Activated CD4-positive, alpha-beta T cell treated with anti-CD3 and anti-CD28 coated beads for 36 hours (primary cell): ENCODE measurements around the gene ELP2. TPM values are rescaled to one million over a fixed set of nuclear protein-coding genes. Genes with fewer than 3 reads are reported as not detected.
"Not testable (repeated sequence)": the region's sequence is repeated elsewhere in the genome, so short reads cannot be mapped to it uniquely, and the experiment has no call there.

ENCODE experiments used
- ATAC-seq: fragments of 200-7000 bp; cut with Tn5 transposase; one replicate; pipeline ENCODE4 v1.10.0; 2021; ENCODE audit warnings: mild to moderate bottlenecking, moderate library complexity
- CTCF ChIA-PET: fragments of 350-600 bp; sonication (Branson Sonifier 250); formaldehyde crosslinking; loops from one replicate; lab custom pipeline; 2021; ENCODE audit warnings: antibody characterized with exemption; lab: Charles Lee
- POLR2A ChIA-PET: fragments of 350-600 bp; sonication (Branson Sonifier 250); formaldehyde crosslinking; loops from one replicate; lab custom pipeline; 2021; ENCODE audit warnings: antibody characterized with exemption, inconsistent platforms; lab: Charles Lee
- DNase-seq: peaks from one replicate; pipeline ENCODE4 v3.0.0-alpha.2; 2020
- H3K27ac Mint-ChIP-seq: one replicate; pipeline ENCODE4 v1.8.0; 2021; ENCODE audit warnings: mixed read lengths
- H3K27me3 Mint-ChIP-seq: one replicate; pipeline ENCODE4 v1.8.0; 2021; ENCODE audit warnings: mixed read lengths
- H3K36me3 Mint-ChIP-seq: one replicate; pipeline ENCODE4 v1.8.0; 2021; ENCODE audit warnings: low read depth, mixed read lengths
- H3K4me1 Mint-ChIP-seq: one replicate; pipeline ENCODE4 v1.8.0; 2021; ENCODE audit warnings: mixed read lengths
- H3K4me3 Mint-ChIP-seq: one replicate; pipeline ENCODE4 v1.8.0; 2021; ENCODE audit warnings: mild to moderate bottlenecking, moderate library complexity, mixed read lengths
- H3K9me3 Mint-ChIP-seq: one replicate; pipeline ENCODE4 v1.8.0; 2021; ENCODE audit warnings: low read depth, mixed read lengths
- intact Hi-C, 2 experiments: fragments of 100-400 bp; cut with DNase I in 1 of 2; cut with micrococcal nuclease in 1 of 2; formaldehyde crosslinking; loops; one replicate each; pipeline versions ENCODE4 v1.14.2 to v1.15.1; 2022 to 2024; cut with DNase I, micrococcal nuclease
- total RNA-seq, 2 experiments: library from RNA; stranded (reverse); gene quantifications; one replicate each; pipeline ENCODE4 v1.2.3, GENCODE V29; 2021

ELP2 gene
- total RNA-seq, 2 experiments from 2014 or later: 76.5 to 114 TPM

DNA sequence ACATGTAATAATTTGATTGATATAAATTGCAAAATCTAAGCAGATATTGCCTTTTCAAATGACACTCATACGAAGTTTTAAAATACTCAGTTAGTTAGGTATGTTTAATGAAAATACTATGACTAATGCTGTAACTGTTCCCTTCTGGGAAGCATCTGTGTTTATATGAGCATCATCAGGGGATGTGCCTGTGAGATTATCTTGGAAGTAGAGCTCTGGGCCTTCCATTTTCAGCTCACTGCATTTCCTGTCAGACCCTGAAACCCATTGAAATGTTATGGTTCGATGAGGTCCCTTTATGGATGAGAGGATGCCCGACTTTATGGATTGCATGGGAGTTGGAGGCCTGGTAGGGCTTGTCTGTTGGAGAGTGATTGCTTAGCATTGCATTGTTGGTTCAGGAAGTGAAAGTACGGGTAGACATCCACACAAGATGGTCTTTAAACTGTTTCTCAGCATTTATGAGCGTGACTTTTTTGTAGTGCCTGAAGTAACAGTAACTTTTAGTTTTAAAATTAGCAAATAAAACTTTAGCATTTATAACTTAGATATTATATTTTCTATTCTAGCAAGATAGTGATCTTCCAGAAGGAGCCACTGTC lies 28.7 kb downstream of the ELP2 start:
- no peak overlapping the region for H3K27ac Mint-ChIP-seq

DNA sequence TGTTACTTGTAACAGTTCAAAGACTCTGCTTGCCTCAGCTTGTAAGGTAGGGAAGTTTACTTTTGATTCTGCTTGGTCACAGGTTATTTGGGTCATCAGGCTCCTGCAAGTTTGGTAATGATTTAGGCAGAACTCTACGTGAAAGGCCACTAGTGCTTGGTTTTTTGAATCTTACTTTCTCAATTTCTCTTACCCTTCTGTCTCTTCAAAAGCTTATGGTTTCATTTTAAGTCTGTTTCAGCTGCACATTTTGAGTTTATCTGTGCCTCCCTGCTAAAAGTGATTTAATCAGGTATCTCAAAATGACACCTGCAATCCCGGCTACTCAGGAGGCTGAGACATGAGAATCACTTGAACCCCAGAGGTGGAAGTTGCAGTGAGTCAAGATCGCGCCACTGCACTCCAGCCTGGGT lies 31.3 kb downstream of the ELP2 start:
- intact Hi-C loops: no loop called here
- Mint-ChIP-seq H3K4me1 (peaks cover 18% of the 10 kb centered on the region), H3K27me3 (no peaks in the 10 kb centered on the region), H3K27ac (no peak overlapping the region), H3K9me3 (no peaks in the 10 kb centered on the region), H3K36me3 (peaks cover 62% of the 10 kb centered on the region), H3K4me3 (no peak overlapping the region)
- ATAC-seq (peak; percentile 80), DNase-seq (peak; percentile 30)
- ChIA-PET POLR2A (no interaction called here), CTCF (interaction anchor here (0.7 kb wide), 1 partner anchor 16 kb away, joined by 3 read pairs; no protein-coding TSS in a partner anchor)

More for the DNA sequence above, 28.7 kb downstream of the ELP2 start:
- H3K9me3 Mint-ChIP-seq: no peaks in the 10 kb centered on the region
- peaks cover 58% of the 10 kb centered on the region for H3K36me3 Mint-ChIP-seq
- no peaks in the 10 kb centered on the region for H3K27me3 Mint-ChIP-seq
- DNase-seq (no peak), ATAC-seq (no peak)
- intact Hi-C loops: no loop called here
- ChIA-PET CTCF (no interaction called here), POLR2A (no interaction called here)
- peaks cover 18% of the 10 kb centered on the region for H3K4me1 Mint-ChIP-seq
- H3K4me3 Mint-ChIP-seq: no peak overlapping the region

- Mint-ChIP-seq H3K27ac (no peak overlapping the region), H3K36me3 (peaks cover 60% of the 10 kb centered on the region), H3K27me3 (no peaks in the 10 kb centered on the region), H3K4me3 (no peak overlapping the region), H3K4me1 (peaks cover 15% of the 10 kb centered on the region), H3K9me3 (no peaks in the 10 kb centered on the region)
- ATAC-seq: no peak
- no peak for DNase-seq
- intact Hi-C loops: no loop called here
- ChIA-PET POLR2A (no interaction called here), CTCF (no interaction called here)
Observed at GRCh38 chr18:36162981-36163380, 33.3 kb downstream of the ELP2 start.

GRCh38 chr18:36167692-36168218 lies 38.1 kb downstream of the ELP2 start:
- H3K27ac Mint-ChIP-seq: peak overlapping the region; percentile 45
- no peak for DNase-seq
- no peak for ATAC-seq
- peaks cover 58% of the 10 kb centered on the region for H3K36me3 Mint-ChIP-seq
- H3K4me3 Mint-ChIP-seq: no peak overlapping the region
- H3K9me3 Mint-ChIP-seq: no peaks in the 10 kb centered on the region
- no peaks in the 10 kb centered on the region for H3K27me3 Mint-ChIP-seq
- ChIA-PET POLR2A (interaction anchor here (0.6 kb wide), 1 partner anchor 134 kb away, joined by 5 read pairs; no protein-coding TSS in a partner anchor), CTCF (no interaction called here)
- intact Hi-C loops: no loop called here
- peaks cover 5% of the 10 kb centered on the region for H3K4me1 Mint-ChIP-seq

DNA sequence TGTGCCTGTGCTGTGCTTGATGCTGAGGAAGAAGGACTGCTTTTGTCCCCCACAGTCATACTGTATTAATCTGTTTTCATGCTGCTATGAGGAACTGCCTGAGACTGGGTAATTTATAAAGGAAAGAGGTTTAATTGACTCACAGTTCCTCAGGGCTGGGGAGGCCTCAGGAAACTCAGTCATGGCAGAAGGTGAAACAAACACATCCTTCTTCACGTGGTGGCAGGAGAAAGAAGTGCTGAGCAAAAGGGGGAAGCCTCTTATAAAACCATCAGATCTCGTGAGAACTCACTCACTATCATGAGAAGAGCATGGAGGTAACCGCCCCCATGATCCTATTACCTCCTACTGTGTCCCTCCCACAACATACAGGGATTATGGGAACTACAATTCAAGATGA lies 38.6 kb downstream of the ELP2 start:
- H3K4me1 Mint-ChIP-seq, CTCF ChIA-PET, H3K4me3 Mint-ChIP-seq, H3K9me3 Mint-ChIP-seq, DNase-seq, H3K27me3 Mint-ChIP-seq, intact Hi-C loops, POLR2A ChIA-PET: not testable (repeated sequence)
- ATAC-seq: peak; percentile 60
- Mint-ChIP-seq H3K27ac (peak overlapping the region; percentile 11), H3K36me3 (peaks cover 53% of the 10 kb centered on the region)

GRCh38 chr18:36169938-36170337 lies 40.2 kb downstream of the ELP2 start:
- POLR2A ChIA-PET: no interaction called here
- Mint-ChIP-seq H3K36me3 (peaks cover 47% of the 10 kb centered on the region), H3K27ac (no peak overlapping the region), H3K9me3 (no peaks in the 10 kb centered on the region), H3K4me3 (no peak overlapping the region), H3K4me1 (peaks cover 5% of the 10 kb centered on the region), H3K27me3 (no peaks in the 10 kb centered on the region)
- intact Hi-C loops: no loop called here
- no peak for ATAC-seq
- DNase-seq: no peak
- CTCF ChIA-PET: no interaction called here

GRCh38 chr18:36175481-36175880 lies 45.8 kb downstream of the ELP2 start:
- Mint-ChIP-seq H3K27ac (no peak overlapping the region), H3K27me3 (no peaks in the 10 kb centered on the region), H3K4me3 (no peak overlapping the region), H3K4me1 (no peaks in the 10 kb centered on the region), H3K36me3 (peaks cover 41% of the 10 kb centered on the region), H3K9me3 (no peaks in the 10 kb centered on the region)
- ChIA-PET POLR2A (no interaction called here), CTCF (interaction anchor here (0.9 kb wide), 1 partner anchor 15 kb away, joined by 3 read pairs; no protein-coding TSS in a partner anchor)
- intact Hi-C loops: no loop called here
- DNase-seq: no peak
- ATAC-seq: no peak

DNA sequence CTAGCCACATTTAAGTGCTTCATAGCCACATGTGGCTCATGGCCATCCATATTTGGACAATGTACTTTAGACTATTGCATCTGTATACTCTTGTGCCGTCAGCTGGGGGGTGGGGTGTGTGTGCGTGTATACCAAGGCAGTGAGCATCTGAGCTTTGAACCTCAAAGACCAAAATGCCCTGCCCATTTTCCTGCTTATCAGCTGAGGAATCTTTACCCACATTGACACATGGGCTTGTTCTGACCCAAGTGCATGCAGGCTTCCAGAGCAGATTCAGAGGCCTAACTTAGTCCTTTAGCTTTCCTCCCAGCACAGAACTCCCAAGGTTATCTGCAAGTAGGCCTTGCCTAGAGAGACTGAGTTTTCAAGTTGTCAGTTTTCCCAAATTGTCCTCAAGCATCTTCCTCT lies 46.5 kb downstream of the ELP2 start:
- POLR2A ChIA-PET: no interaction called here
- Mint-ChIP-seq H3K27me3 (no peaks in the 10 kb centered on the region), H3K4me3 (no peak overlapping the region), H3K27ac (peak overlapping the region; percentile 30), H3K4me1 (no peaks in the 10 kb centered on the region), H3K36me3 (peaks cover 37% of the 10 kb centered on the region), H3K9me3 (no peaks in the 10 kb centered on the region)
- DNase-seq: no peak
- ATAC-seq: no peak
- intact Hi-C loops: no loop called here
- CTCF ChIA-PET: no interaction called here

DNA sequence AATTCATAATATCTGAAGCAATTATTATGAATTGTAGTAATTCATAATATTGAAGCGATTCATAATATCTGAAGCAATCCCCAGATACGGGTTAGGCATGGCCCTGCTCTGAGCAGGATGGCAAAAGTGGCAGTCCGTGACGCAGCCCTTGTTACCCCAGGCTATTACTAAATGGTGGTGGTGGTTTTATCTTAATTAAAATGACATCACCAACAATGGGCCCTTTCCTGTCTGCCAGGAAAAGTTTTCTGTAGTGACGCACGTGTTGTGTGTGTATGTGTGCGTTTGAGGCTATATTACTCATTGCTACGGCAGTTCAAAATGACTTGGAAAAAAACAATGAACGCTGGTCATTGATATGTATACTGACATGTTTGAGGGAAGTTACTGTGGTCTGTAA lies 47.0 kb downstream of the ELP2 start:
- no peak for ATAC-seq
- intact Hi-C loops: no loop called here
- Mint-ChIP-seq H3K4me1 (no peaks in the 10 kb centered on the region), H3K27me3 (no peaks in the 10 kb centered on the region), H3K36me3 (peaks cover 34% of the 10 kb centered on the region), H3K4me3 (no peak overlapping the region), H3K27ac (no peak overlapping the region), H3K9me3 (no peaks in the 10 kb centered on the region)
- POLR2A ChIA-PET: no interaction called here
- CTCF ChIA-PET: no interaction called here
- DNase-seq: no peak

GRCh38 chr18:36177913-36178312 lies 48.2 kb downstream of the ELP2 start:
- CTCF ChIA-PET: no interaction called here
- no peak for ATAC-seq
- H3K27ac Mint-ChIP-seq: peak overlapping the region; percentile 52

DNA sequence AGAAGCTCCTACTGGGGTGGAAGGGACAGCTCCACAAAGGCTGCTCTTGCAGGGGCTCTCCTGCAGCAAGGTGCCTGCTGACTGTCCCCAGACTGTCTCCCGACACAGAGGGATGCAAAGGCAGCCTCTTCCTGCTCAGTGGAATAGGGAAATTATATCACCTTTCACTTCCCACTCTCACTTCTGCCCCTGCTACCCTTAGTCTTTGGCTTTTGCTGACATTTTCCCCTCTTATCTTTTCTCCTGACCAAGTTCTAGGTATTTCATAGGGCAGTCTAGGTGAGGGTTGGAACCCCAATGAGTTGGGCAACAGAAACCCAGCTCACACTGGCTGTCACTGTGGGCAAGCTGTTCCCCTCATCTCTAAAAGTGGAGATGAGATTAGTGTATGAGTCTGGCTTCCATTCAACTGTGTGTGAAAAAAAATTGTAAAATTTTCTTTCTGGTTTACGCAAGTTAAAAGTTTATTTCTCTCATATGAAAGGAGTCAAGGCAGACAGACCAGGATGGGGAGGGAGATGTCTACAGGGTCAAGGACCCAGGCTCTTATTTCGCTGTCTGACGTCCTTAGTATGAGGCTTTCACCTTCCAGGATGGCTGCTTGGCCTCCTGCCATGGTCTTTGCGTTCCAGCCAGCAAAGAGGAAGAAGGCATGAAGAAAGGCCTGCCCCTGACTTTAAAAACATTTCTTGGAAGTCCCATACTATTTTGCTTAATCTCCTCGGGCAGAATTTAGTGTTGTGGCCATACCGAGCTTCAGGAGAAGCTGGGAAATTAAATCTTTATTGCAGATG lies 50.1 kb downstream of the ELP2 start:
- ChIA-PET POLR2A (no interaction called here), CTCF (no interaction called here)
- Mint-ChIP-seq H3K27me3 (no peaks in the 10 kb centered on the region), H3K4me1 (no peaks in the 10 kb centered on the region), H3K36me3 (peaks cover 22% of the 10 kb centered on the region), H3K9me3 (no peaks in the 10 kb centered on the region), H3K4me3 (no peak overlapping the region), H3K27ac (no peak overlapping the region)
- ATAC-seq (no peak), DNase-seq (no peak)
- intact Hi-C loops: no loop called here

More at GRCh38 chr18:36177913-36178312, 48.2 kb downstream of the ELP2 start:
- intact Hi-C loops: no loop called here
- Mint-ChIP-seq H3K4me3 (no peak overlapping the region), H3K4me1 (no peaks in the 10 kb centered on the region), H3K27me3 (no peaks in the 10 kb centered on the region), H3K36me3 (peaks cover 28% of the 10 kb centered on the region), H3K9me3 (no peaks in the 10 kb centered on the region)
- POLR2A ChIA-PET: interaction anchor here (0.7 kb wide), 1 partner anchor 353 kb away, joined by 5 read pairs; no protein-coding TSS in a partner anchor
- no peak for DNase-seq

GRCh38 chr18:36181441-36181840 lies 51.7 kb downstream of the ELP2 start:
- CTCF ChIA-PET: no interaction called here
- ATAC-seq: no peak

More at GRCh38 chr18:36181441-36181840, 51.7 kb downstream of the ELP2 start:
- no peaks in the 10 kb centered on the region for H3K4me1 Mint-ChIP-seq
- H3K27me3 Mint-ChIP-seq: peaks cover 4% of the 10 kb centered on the region
- DNase-seq: no peak
- no peak overlapping the region for H3K27ac Mint-ChIP-seq
- POLR2A ChIA-PET: no interaction called here
- no peaks in the 10 kb centered on the region for H3K9me3 Mint-ChIP-seq
- H3K4me3 Mint-ChIP-seq: no peak overlapping the region
- intact Hi-C loops: no loop called here
- peaks cover 13% of the 10 kb centered on the region for H3K36me3 Mint-ChIP-seq
